AG09319 (cell line): ENCODE data around the gene DSC3.
"Not testable (repeated sequence)": the region's sequence is repeated elsewhere in the genome, so short reads cannot be mapped to it uniquely, and the experiment has no call there.

Experiments
- DNase-seq: peaks from one replicate; pipeline ENCODE4 v3.0.0-alpha.2; 2010; ENCODE audit warnings: low read depth; ENCODE audit errors: extremely low read depth
- CTCF ChIP-seq: IDR thresholded peaks from 2 replicates; pipeline ENCODE4 v1.5.1; 2011; ENCODE audit warnings: low read depth, mild to moderate bottlenecking, inconsistent platforms, low read length, moderate library complexity

The DSC3 gene

GRCh38 chr18:31015715-31016434 is 26.7 kb downstream of the DSC3 start:
- no peak for DNase-seq
- TF ChIP-seq CTCF, result no peak

- DNase-seq, result not testable (repeated sequence)
Measured at GRCh38 chr18:31011455-31011854, 31.1 kb downstream of the DSC3 start.

- DNase-seq, result no peak
- no peak for TF ChIP-seq CTCF
Measured at GRCh38 chr18:31010601-31011000, 31.9 kb downstream of the DSC3 start.

- no peak for DNase-seq
- no peak for TF ChIP-seq CTCF
Measured at GRCh38 chr18:30999887-31000628, 42.5 kb downstream of the DSC3 start.

- no peak for TF ChIP-seq CTCF
- DNase-seq, result no peak
Measured at GRCh38 chr18:30999186-30999585, 43.4 kb downstream of the DSC3 start.

GRCh38 chr18:30997223-30997622 is 45.3 kb downstream of the DSC3 start:
- no peak for DNase-seq
- no peak for TF ChIP-seq CTCF

GRCh38 chr18:30992231-30992630 is 50.3 kb downstream of the DSC3 start:
- no peak for DNase-seq
- no peak for TF ChIP-seq CTCF

- TF ChIP-seq CTCF, result no peak
- DNase-seq, result no peak
Measured at GRCh38 chr18:30991397-30991796, 51.1 kb downstream of the DSC3 start.
